Naive B cell (primary cell): ENCODE results near the gene COPB2. TPM values are rescaled to one million over a fixed set of nuclear protein-coding genes. Genes with fewer than 3 reads are reported as not detected.

Source experiments
- ATAC-seq, 2 donors: fragments of 150-1000 bp; cut with Tn5 transposase; 2 replicates each; pipeline ENCODE4 v1.10.0; 2021; ENCODE audit warnings: low read depth in 2 of 2, mild to moderate bottlenecking in 2 of 2, moderate library complexity in 2 of 2
- DNase-seq: peaks from one replicate; pipeline ENCODE4 v3.0.0; 2022
- H3K27ac Mint-ChIP-seq, 6 donors: one replicate each; pipeline ENCODE4 v1.8.0; 2020 to 2022; ENCODE audit warnings: mild to moderate bottlenecking in 6 of 6, mixed read lengths in 6 of 6, moderate library complexity in 5 of 6, inconsistent platforms in 2 of 6
- H3K27me3 Mint-ChIP-seq, 3 donors: one replicate each; pipeline ENCODE4 v1.8.0; 2021 to 2022; ENCODE audit warnings: mixed read lengths in 3 of 3, mild to moderate bottlenecking in 1 of 3
- H3K36me3 Mint-ChIP-seq, 2 donors: one replicate each; pipeline ENCODE4 v1.8.0; 2020 to 2022; ENCODE audit warnings: mixed read lengths in 2 of 2, inconsistent platforms in 1 of 2, mild to moderate bottlenecking in 1 of 2
- H3K4me1 Mint-ChIP-seq, 3 donors: one replicate each; pipeline ENCODE4 v1.8.0; 2020 to 2022; ENCODE audit warnings: mixed read lengths in 3 of 3, inconsistent platforms in 1 of 3, mild to moderate bottlenecking in 1 of 3, moderate library complexity in 1 of 3
- H3K4me3 Mint-ChIP-seq, 8 donors: one replicate each; pipeline ENCODE4 v1.8.0; 2020 to 2022; ENCODE audit warnings: mild to moderate bottlenecking in 8 of 8, mixed read lengths in 8 of 8, moderate library complexity in 8 of 8, inconsistent platforms in 2 of 8
- H3K9me3 Mint-ChIP-seq, 7 donors: one replicate each; pipeline ENCODE4 v1.8.0; 2020 to 2022; ENCODE audit warnings: mixed read lengths in 7 of 7, mild to moderate bottlenecking in 5 of 7, inconsistent platforms in 2 of 7, moderate library complexity in 1 of 7
- polyA plus RNA-seq, 6 donors: library from polyadenylated mRNA; unstranded; fragments of 300-500 nt; fragmentation: Illumina TruSeq; gene quantifications; one replicate each; pipeline ENCODE4 v1.2.3, GENCODE V29; 2021; ENCODE audit warnings: low read depth in 6 of 6

The COPB2 gene
- polyA plus RNA-seq, 6 donors from 2014 or later, result 31.2 to 60.9 (median 46.2) TPM

DNA sequence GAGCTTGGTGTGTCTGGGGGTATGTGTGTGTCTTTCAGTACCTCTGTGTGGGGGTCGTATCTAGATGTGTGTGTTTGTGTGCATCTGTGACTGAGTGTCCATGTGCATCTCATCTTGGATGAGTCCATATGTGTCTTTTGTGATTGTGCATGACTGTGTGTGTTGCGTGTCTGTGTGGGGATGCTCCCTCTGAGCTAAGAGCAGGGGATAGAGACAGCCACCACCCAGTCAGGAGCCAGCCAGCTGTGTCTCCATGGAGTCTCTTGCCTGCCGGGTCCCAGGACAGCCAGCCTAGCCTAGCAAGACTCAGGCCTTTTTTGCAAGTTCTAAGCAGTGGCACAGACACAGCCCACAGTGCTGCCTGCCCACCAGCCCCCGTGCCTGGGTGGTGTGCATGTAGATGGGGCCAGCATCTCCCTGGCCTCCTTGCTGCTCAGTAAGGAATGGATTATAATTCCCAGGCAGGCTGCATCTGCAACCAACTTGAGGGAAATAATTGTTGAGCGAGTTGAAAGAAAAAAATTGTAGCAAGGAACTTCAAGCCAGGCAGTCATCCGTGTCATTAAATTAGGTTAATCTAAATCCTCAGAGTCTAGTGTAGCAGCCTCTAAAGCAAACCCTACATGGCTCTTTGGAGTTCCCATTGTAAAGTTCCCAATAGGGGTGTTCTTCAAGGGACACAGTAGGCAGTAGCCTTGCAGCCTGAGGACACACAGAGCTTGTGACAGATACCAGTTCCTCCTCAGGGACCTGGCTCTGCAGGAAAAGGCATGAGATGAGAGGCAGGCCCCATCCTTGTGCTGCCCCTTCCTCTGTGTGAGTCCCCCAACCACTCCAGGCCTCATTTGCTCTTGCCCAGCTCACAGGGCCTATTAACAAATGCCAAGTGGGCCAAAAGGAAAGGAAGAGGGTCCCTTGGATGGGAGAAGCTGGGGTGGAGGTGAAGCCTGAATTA lies 81.6 kb downstream of the COPB2 start:
- Mint-ChIP-seq H3K27ac (no peak overlapping the region), H3K9me3 (no peaks in the 10 kb centered on the region), H3K4me1 (no peaks in the 10 kb centered on the region), H3K27me3 (peaks cover 8 to 25% (median 10%) of the 10 kb centered on the region in 3 donors), H3K4me3 (no peak overlapping the region), H3K36me3 (no peaks in the 10 kb centered on the region)
- no peak for ATAC-seq
- DNase-seq, result no peak

Other genes with a start within 250 kb of the COPB2 start
- gene MRPS22, start 45.6 kb downstream of the COPB2 start, polyA plus RNA-seq, result 10 to 100 TPM; 31.8 to 62.8 (median 40.6) TPM
- gene RBP2, start 86.9 kb upstream of the COPB2 start, polyA plus RNA-seq, result not detected
- under 1 TPM in 1 of 6 donors, not detected in 5; 0.34 TPM for gene RBP1, start 150.1 kb upstream of the COPB2 start, polyA plus RNA-seq